CD4-positive, alpha-beta T cell treated with Interleukin-10 for 1 hour (primary cell): ENCODE measurements around the gene ABHD8.

ENCODE experiments used
- DNase-seq: peaks from one replicate; pipeline ENCODE4 v3.0.0-alpha.2; 2020

The ABHD8 gene

GRCh38 chr19:17303167-17303939, at the start of gene ABHD8:
Gene ABHD8, minus strand, starts transcription at chr19:17303425. Its CDS starts 1,809 bp downstream, at chr19:17301616.
- peak; percentile 95 for DNase-seq

- DNase-seq = no peak
Observed at GRCh38 chr19:17352608-17353280, 49.5 kb upstream of the ABHD8 start.

GRCh38 chr19:17351815-17352435, 48.7 kb upstream of the ABHD8 start:
- no peak for DNase-seq

- DNase-seq = no peak
Observed at GRCh38 chr19:17348700-17349099, 45.5 kb upstream of the ABHD8 start.

GRCh38 chr19:17347877-17348276, 44.7 kb upstream of the ABHD8 start:
- no peak for DNase-seq

GRCh38 chr19:17347361-17347760, 44.1 kb upstream of the ABHD8 start:
- no peak for DNase-seq

- DNase-seq = peak; percentile 78
Observed at GRCh38 chr19:17346109-17346671, 43.0 kb upstream of the ABHD8 start.

GRCh38 chr19:17341845-17342244, 38.6 kb upstream of the ABHD8 start:
- DNase-seq = no peak

- no peak for DNase-seq
Observed at GRCh38 chr19:17341386-17341785, 38.2 kb upstream of the ABHD8 start.

GRCh38 chr19:17340871-17341357, 37.7 kb upstream of the ABHD8 start:
- no peak for DNase-seq

GRCh38 chr19:17340302-17340870, 37.2 kb upstream of the ABHD8 start:
- DNase-seq = no peak

GRCh38 chr19:17339088-17339741, 36.0 kb upstream of the ABHD8 start:
- DNase-seq = peak; percentile 36

- no peak for DNase-seq
Observed at GRCh38 chr19:17338433-17339078, 35.3 kb upstream of the ABHD8 start.

- peak; percentile 31 for DNase-seq
Observed at GRCh38 chr19:17337675-17338432, 34.6 kb upstream of the ABHD8 start.

- peak; percentile 98 for DNase-seq
Observed at GRCh38 chr19:17336872-17337674, 33.8 kb upstream of the ABHD8 start, which contains the start of gene GTPBP3. Gene GTPBP3, plus strand, starts transcription at chr19:17337553. Its CDS starts 59 bp downstream, at chr19:17337612.

- DNase-seq = no peak
Observed at GRCh38 chr19:17335575-17335974, 32.4 kb upstream of the ABHD8 start.

GRCh38 chr19:17334414-17335409, 31.5 kb upstream of the ABHD8 start, which contains the start of gene ANO8:
Gene ANO8, minus strand, starts transcription at chr19:17334855. Its CDS starts 185 bp downstream, at chr19:17334670.
- DNase-seq = peak; percentile 99

- peak; percentile 74 for DNase-seq
Observed at GRCh38 chr19:17333611-17334413, 30.6 kb upstream of the ABHD8 start.
